Neural crest cell (in vitro differentiated cells): Measurements from ENCODE around the gene IGFN1. TPM values are rescaled to one million over a fixed set of nuclear protein-coding genes. Genes with fewer than 3 reads are reported as not detected.

Source experiments
- DNase-seq: peaks from one replicate; pipeline ENCODE4 v3.0.0; 2021; ENCODE audit warnings: low read depth, mixed read lengths, low spot score
- H3K27ac Mint-ChIP-seq: one replicate; pipeline ENCODE4 v1.8.0; 2021; ENCODE audit warnings: mild to moderate bottlenecking, mixed read lengths; ENCODE audit not compliant: unreplicated experiment
- H3K27me3 Mint-ChIP-seq: 2 replicates; pipeline ENCODE4 v1.8.0; 2021; ENCODE audit warnings: low read depth, mild to moderate bottlenecking, mixed read lengths
- H3K36me3 Mint-ChIP-seq: 2 replicates; pipeline ENCODE4 v1.8.0; 2021; ENCODE audit warnings: low read depth, mild to moderate bottlenecking, mixed read lengths
- H3K4me1 Mint-ChIP-seq: 2 replicates; pipeline ENCODE4 v1.8.0; 2021; ENCODE audit warnings: mixed read lengths
- H3K4me3 Mint-ChIP-seq: one replicate; pipeline ENCODE4 v1.8.0; 2021; ENCODE audit warnings: mild to moderate bottlenecking, mixed read lengths
- H3K9me3 Mint-ChIP-seq: 2 replicates; pipeline ENCODE4 v1.8.0; 2021; ENCODE audit warnings: mixed read lengths
- CTCF ChIP-seq: fragments of 200-600 bp; sonication (generic); conservative IDR thresholded peaks from 2 replicates; pipeline ENCODE4 v1.5.0; 2021; ENCODE audit warnings: antibody characterized with exemption, mild to moderate bottlenecking
- total RNA-seq: library from RNA; stranded (reverse); gene quantifications from 2 replicates; pipeline ENCODE4 v1.2.1, GENCODE V29; 2021

IGFN1 gene
- total RNA-seq, 1 donor from 2014 or later = not detected

GRCh38 chr1:201270616-201271390 is 80.2 kb downstream of the IGFN1 start:
- H3K27ac Mint-ChIP-seq = no peak overlapping the region
- no peaks in the 10 kb centered on the region for H3K9me3 Mint-ChIP-seq
- H3K4me3 Mint-ChIP-seq = no peak overlapping the region
- DNase-seq = no peak
- TF ChIP-seq CTCF = no peak
- peaks cover 25% of the 10 kb centered on the region for H3K27me3 Mint-ChIP-seq
- no peaks in the 10 kb centered on the region for H3K36me3 Mint-ChIP-seq
- H3K4me1 Mint-ChIP-seq = no peaks in the 10 kb centered on the region

GRCh38 chr1:201272799-201273198 is 82.2 kb downstream of the IGFN1 start:
- Mint-ChIP-seq H3K36me3 (no peaks in the 10 kb centered on the region), H3K27me3 (peaks cover 8% of the 10 kb centered on the region), H3K27ac (no peak overlapping the region), H3K4me1 (no peaks in the 10 kb centered on the region), H3K9me3 (no peaks in the 10 kb centered on the region), H3K4me3 (no peak overlapping the region)
- TF ChIP-seq CTCF = no peak
- no peak for DNase-seq

GRCh38 chr1:201274616-201275252 is 84.1 kb downstream of the IGFN1 start:
- DNase-seq = no peak
- no peaks in the 10 kb centered on the region for H3K4me1 Mint-ChIP-seq
- H3K36me3 Mint-ChIP-seq = no peaks in the 10 kb centered on the region
- no peak overlapping the region for H3K4me3 Mint-ChIP-seq
- H3K27me3 Mint-ChIP-seq = peaks cover 3% of the 10 kb centered on the region
- H3K9me3 Mint-ChIP-seq = no peaks in the 10 kb centered on the region
- H3K27ac Mint-ChIP-seq = no peak overlapping the region
- TF ChIP-seq CTCF = no peak

- no peak overlapping the region for H3K4me3 Mint-ChIP-seq
- no peak for DNase-seq
Measured at GRCh38 chr1:201275253-201275666, 84.6 kb downstream of the IGFN1 start.

GRCh38 chr1:201276891-201277290 is 86.3 kb downstream of the IGFN1 start:
- Mint-ChIP-seq H3K9me3 (no peaks in the 10 kb centered on the region), H3K4me3 (no peak overlapping the region), H3K4me1 (no peaks in the 10 kb centered on the region), H3K36me3 (no peaks in the 10 kb centered on the region), H3K27me3 (peaks cover 1% of the 10 kb centered on the region), H3K27ac (no peak overlapping the region)
- no peak for DNase-seq
- no peak for TF ChIP-seq CTCF

More at GRCh38 chr1:201275253-201275666, 84.6 kb downstream of the IGFN1 start:
- Mint-ChIP-seq H3K36me3 (no peaks in the 10 kb centered on the region), H3K27me3 (no peaks in the 10 kb centered on the region), H3K4me1 (no peaks in the 10 kb centered on the region), H3K9me3 (no peaks in the 10 kb centered on the region), H3K27ac (no peak overlapping the region)
- no peak for TF ChIP-seq CTCF
